Stimulated activated naive CD8-positive, alpha-beta T cell treated with anti-CD3 and anti-CD28 coated beads, Interleukin-15, Interleukin-2, amounts not matched to agents 100 ng/mL and 50 ng/mL, for 24 hours (primary cell): Measurements from ENCODE around the gene RAI2.
"Not testable (repeated sequence)": the region's sequence is repeated elsewhere in the genome, so short reads cannot be mapped to it uniquely, and the experiment has no call there.

Experiments
- H3K27ac Mint-ChIP-seq: one replicate; pipeline ENCODE4 v1.8.0; 2021; ENCODE audit warnings: mild to moderate bottlenecking, mixed read lengths
- H3K27me3 Mint-ChIP-seq: one replicate; pipeline ENCODE4 v1.8.0; 2021; ENCODE audit warnings: mixed read lengths
- H3K36me3 Mint-ChIP-seq: one replicate; pipeline ENCODE4 v1.8.0; 2021; ENCODE audit warnings: low read depth, mixed read lengths
- H3K4me1 Mint-ChIP-seq: one replicate; pipeline ENCODE4 v1.8.0; 2021; ENCODE audit warnings: low read depth, mixed read lengths
- H3K4me3 Mint-ChIP-seq: one replicate; pipeline ENCODE4 v1.8.0; 2021; ENCODE audit warnings: mild to moderate bottlenecking, mixed read lengths
- H3K9me3 Mint-ChIP-seq: one replicate; pipeline ENCODE4 v1.8.0; 2021; ENCODE audit warnings: mixed read lengths

The RAI2 gene

DNA sequence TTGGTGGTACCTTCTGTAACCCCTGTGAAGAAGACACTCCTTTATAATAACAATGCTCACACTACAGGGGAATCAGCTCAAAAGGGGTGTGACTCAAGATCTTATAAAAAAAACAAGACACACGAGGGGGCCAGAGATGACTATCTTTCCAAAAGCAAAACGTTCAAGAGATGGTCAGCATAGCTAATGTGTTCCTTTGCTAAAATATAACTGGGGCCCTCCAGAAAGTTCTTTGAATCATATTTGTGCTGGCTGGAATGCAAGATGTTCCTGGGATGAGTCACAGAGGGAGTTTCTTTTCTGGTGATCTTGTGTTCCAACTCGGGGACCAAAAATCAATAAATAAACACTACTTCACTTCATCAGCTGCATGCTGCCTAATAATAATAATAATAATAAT lies 46.5 kb downstream of the RAI2 start:
- Mint-ChIP-seq H3K4me3 (no peak overlapping the region), H3K36me3 (no peaks in the 10 kb centered on the region), H3K27me3 (no peaks in the 10 kb centered on the region), H3K4me1 (no peaks in the 10 kb centered on the region), H3K27ac (no peak overlapping the region), H3K9me3 (no peaks in the 10 kb centered on the region)

- no peak overlapping the region for H3K27ac Mint-ChIP-seq
- no peak overlapping the region for H3K4me3 Mint-ChIP-seq
- H3K27me3 Mint-ChIP-seq = no peaks in the 10 kb centered on the region
- no peaks in the 10 kb centered on the region for H3K9me3 Mint-ChIP-seq
- no peaks in the 10 kb centered on the region for H3K4me1 Mint-ChIP-seq
- no peaks in the 10 kb centered on the region for H3K36me3 Mint-ChIP-seq
Observed at GRCh38 chrX:17814059-17814458, 47.0 kb downstream of the RAI2 start.

DNA sequence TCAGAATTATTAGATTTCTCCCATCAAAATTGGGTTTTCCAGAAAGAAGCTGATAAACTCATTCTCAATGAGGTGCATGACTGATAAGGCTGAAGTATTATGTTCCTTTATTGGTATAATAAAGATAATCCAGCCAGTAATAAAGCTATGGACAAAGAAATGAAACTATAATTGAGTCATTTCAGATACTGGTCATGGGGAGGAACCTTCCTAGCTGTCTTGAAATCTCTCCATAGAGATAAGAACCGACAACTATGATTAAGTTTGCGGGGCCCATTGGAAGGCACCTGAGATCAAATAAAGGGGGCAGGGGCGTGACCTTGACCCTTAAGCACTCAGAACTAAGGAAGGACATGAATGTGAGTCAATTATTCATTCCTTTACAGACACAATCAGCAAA lies 47.8 kb downstream of the RAI2 start:
- H3K9me3 Mint-ChIP-seq = no peaks in the 10 kb centered on the region
- no peak overlapping the region for H3K27ac Mint-ChIP-seq
- no peaks in the 10 kb centered on the region for H3K4me1 Mint-ChIP-seq
- no peaks in the 10 kb centered on the region for H3K36me3 Mint-ChIP-seq
- no peak overlapping the region for H3K4me3 Mint-ChIP-seq
- H3K27me3 Mint-ChIP-seq = no peaks in the 10 kb centered on the region

- no peak overlapping the region for H3K27ac Mint-ChIP-seq
- H3K4me1 Mint-ChIP-seq = no peaks in the 10 kb centered on the region
- H3K9me3 Mint-ChIP-seq = no peaks in the 10 kb centered on the region
- no peaks in the 10 kb centered on the region for H3K27me3 Mint-ChIP-seq
- no peaks in the 10 kb centered on the region for H3K36me3 Mint-ChIP-seq
- no peak overlapping the region for H3K4me3 Mint-ChIP-seq
Observed at GRCh38 chrX:17812763-17813162, 48.3 kb downstream of the RAI2 start.

DNA sequence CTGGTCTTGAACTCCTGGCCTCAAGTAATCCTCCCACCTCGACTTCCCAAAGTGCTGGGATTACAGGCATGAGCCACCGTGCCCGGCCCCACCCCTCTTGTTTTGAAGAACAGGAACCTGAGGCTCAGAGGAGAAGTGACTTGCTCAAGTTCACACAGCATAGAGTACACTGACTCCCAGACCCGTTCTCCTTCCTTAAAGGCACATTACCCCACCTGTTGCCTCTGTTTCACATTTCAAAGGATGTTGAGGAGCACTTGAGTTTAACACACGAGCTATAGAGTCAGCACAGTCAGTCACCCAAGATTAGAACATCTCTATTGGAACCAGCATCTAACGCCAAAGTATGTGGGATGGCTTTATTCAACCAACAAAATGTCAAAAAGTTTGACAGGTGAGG lies 51.1 kb downstream of the RAI2 start:
- no peak overlapping the region for H3K27ac Mint-ChIP-seq
- H3K4me1 Mint-ChIP-seq = no peaks in the 10 kb centered on the region
- no peaks in the 10 kb centered on the region for H3K27me3 Mint-ChIP-seq
- no peak overlapping the region for H3K4me3 Mint-ChIP-seq
- H3K9me3 Mint-ChIP-seq = no peaks in the 10 kb centered on the region
- H3K36me3 Mint-ChIP-seq = no peaks in the 10 kb centered on the region

- no peak overlapping the region for H3K27ac Mint-ChIP-seq
- no peaks in the 10 kb centered on the region for H3K9me3 Mint-ChIP-seq
- no peaks in the 10 kb centered on the region for H3K4me1 Mint-ChIP-seq
- H3K4me3 Mint-ChIP-seq = no peak overlapping the region
- no peaks in the 10 kb centered on the region for H3K36me3 Mint-ChIP-seq
- H3K27me3 Mint-ChIP-seq = no peaks in the 10 kb centered on the region
Observed at GRCh38 chrX:17809273-17809672, 51.8 kb downstream of the RAI2 start.

DNA sequence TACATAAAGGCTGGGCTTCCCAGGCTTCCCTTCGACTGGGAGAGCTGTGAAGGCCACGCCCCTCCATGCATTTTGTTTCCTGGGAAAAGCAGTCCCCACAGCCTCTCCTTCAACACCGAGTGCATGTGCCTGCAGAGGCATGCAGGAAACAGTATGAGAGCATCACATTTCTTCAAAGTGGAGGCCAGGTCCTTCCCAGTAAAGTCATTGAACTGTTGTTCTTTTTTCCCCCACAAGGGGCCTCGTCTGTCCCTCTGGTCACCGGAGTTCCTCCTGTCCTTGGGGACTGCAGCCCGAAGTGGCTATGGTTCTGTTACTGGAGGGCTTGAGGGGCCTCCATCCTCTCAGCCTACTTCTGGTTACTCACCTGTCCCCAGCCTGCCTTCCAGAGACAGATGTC lies 56.0 kb downstream of the RAI2 start:
- Mint-ChIP-seq H3K4me1 (no peaks in the 10 kb centered on the region), H3K27me3 (no peaks in the 10 kb centered on the region), H3K27ac (no peak overlapping the region), H3K9me3 (no peaks in the 10 kb centered on the region), H3K4me3 (no peak overlapping the region), H3K36me3 (no peaks in the 10 kb centered on the region)

GRCh38 chrX:17803449-17803848 lies 57.6 kb downstream of the RAI2 start:
- Mint-ChIP-seq H3K27me3 (no peaks in the 10 kb centered on the region), H3K4me3 (no peak overlapping the region)

GRCh38 chrX:17802756-17803155 lies 58.3 kb downstream of the RAI2 start:
- Mint-ChIP-seq H3K4me1 (no peaks in the 10 kb centered on the region), H3K4me3 (no peak overlapping the region), H3K27me3 (no peaks in the 10 kb centered on the region), H3K27ac (no peak overlapping the region), H3K9me3 (no peaks in the 10 kb centered on the region), H3K36me3 (no peaks in the 10 kb centered on the region)

More at GRCh38 chrX:17803449-17803848, 57.6 kb downstream of the RAI2 start:
- H3K27ac Mint-ChIP-seq = no peak overlapping the region
- no peaks in the 10 kb centered on the region for H3K9me3 Mint-ChIP-seq
- no peaks in the 10 kb centered on the region for H3K36me3 Mint-ChIP-seq
- H3K4me1 Mint-ChIP-seq = no peaks in the 10 kb centered on the region

DNA sequence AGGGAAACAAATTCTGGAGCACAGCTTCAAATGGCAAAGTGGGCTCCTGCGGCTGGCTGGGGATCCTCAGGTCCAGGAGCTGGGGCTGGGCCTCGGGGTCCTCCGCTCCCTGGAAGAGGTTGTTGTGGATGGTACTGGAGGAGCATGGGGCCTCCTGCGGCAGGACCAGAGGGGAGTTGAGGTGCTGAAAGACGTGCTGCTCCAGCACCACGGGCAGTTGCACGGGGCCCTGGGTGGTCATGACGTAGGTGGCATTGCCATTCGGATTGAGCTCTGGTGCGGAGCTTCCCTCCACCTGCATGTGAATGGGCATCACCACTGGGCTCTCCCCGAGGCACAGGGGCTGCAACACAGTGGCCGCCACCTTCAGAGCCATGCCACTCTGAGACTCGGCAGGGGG lies 59.7 kb downstream of the RAI2 start:
- no peaks in the 10 kb centered on the region for H3K36me3 Mint-ChIP-seq
- H3K4me1 Mint-ChIP-seq = no peaks in the 10 kb centered on the region
- H3K27ac Mint-ChIP-seq = no peak overlapping the region
- H3K27me3 Mint-ChIP-seq = no peaks in the 10 kb centered on the region
- H3K4me3 Mint-ChIP-seq = no peak overlapping the region
- H3K9me3 Mint-ChIP-seq = no peaks in the 10 kb centered on the region

DNA sequence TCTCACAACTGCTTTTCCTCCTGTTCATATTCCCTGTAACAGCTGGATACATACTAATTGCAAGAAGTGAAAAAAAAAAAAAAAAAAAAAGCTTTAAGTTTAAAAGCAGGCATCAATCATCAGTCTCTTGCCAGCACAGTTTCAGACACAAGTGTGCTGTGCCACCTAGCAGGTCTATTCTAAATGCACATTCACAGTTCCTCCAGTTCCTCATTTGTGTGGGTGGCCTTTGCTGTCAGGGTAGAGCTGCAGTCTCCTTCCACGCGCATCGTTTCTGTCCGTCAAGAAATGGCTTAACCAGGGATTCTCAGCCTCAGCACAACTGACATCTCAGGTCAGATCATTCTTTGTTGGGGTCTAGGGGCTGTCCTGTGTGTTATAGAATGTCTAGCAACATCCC lies 62.2 kb downstream of the RAI2 start:
- no peaks in the 10 kb centered on the region for H3K36me3 Mint-ChIP-seq
- H3K9me3 Mint-ChIP-seq = no peaks in the 10 kb centered on the region
- H3K27me3 Mint-ChIP-seq = no peaks in the 10 kb centered on the region
- no peak overlapping the region for H3K27ac Mint-ChIP-seq
- H3K4me1 Mint-ChIP-seq = no peaks in the 10 kb centered on the region
- no peak overlapping the region for H3K4me3 Mint-ChIP-seq

DNA sequence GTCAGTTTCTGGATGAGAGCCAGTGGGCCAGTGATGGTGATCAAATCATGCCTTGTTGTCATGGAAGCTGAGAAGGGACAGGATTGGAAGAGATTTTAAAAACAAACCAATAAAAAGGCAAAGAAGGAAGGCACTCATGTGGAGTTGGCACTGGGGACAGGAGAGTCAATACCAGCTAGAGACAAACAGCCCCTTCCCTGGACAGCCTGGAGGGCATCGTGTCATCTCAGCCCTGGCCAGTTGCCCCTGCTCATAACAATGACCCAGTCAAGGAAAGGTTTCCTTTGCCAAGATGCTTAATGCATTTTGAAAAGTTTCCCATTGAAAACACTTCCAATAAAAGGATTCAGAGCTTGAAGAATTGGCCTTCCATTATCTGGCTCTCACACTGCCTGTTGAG lies 68.3 kb downstream of the RAI2 start:
- Mint-ChIP-seq H3K9me3 (no peaks in the 10 kb centered on the region), H3K27me3 (no peaks in the 10 kb centered on the region), H3K4me3 (no peak overlapping the region), H3K27ac (no peak overlapping the region), H3K36me3 (no peaks in the 10 kb centered on the region), H3K4me1 (peaks cover 6% of the 10 kb centered on the region)

GRCh38 chrX:17788956-17789562 lies 72.0 kb downstream of the RAI2 start:
- Mint-ChIP-seq H3K27ac (no peak overlapping the region), H3K27me3 (no peaks in the 10 kb centered on the region), H3K4me3 (no peak overlapping the region), H3K4me1 (peaks cover 6% of the 10 kb centered on the region), H3K9me3 (no peaks in the 10 kb centered on the region), H3K36me3 (no peaks in the 10 kb centered on the region)

DNA sequence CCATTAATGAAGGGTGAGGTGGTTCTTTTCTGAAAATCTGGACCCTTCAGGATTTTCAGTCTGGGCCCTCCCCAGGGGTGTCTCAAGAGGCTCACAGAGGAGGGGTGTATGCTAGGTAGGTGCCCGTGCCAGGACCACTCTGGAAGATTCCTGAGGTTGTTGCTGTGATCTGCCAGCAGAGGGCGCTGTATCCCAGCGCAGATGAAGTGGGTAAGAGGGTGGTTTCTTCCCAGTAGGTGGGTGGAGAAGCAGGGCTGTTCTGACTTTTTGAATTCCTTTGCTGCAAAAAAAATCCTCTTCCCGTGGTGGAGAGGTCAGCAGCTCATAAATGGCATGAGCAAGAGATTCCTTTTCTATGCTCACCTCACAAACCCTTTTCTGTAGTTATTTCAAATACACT lies 72.7 kb downstream of the RAI2 start:
- H3K27ac Mint-ChIP-seq = no peak overlapping the region
- H3K4me3 Mint-ChIP-seq = no peak overlapping the region
- H3K27me3 Mint-ChIP-seq = no peaks in the 10 kb centered on the region
- H3K9me3 Mint-ChIP-seq = no peaks in the 10 kb centered on the region
- peaks cover 6% of the 10 kb centered on the region for H3K4me1 Mint-ChIP-seq
- no peaks in the 10 kb centered on the region for H3K36me3 Mint-ChIP-seq

DNA sequence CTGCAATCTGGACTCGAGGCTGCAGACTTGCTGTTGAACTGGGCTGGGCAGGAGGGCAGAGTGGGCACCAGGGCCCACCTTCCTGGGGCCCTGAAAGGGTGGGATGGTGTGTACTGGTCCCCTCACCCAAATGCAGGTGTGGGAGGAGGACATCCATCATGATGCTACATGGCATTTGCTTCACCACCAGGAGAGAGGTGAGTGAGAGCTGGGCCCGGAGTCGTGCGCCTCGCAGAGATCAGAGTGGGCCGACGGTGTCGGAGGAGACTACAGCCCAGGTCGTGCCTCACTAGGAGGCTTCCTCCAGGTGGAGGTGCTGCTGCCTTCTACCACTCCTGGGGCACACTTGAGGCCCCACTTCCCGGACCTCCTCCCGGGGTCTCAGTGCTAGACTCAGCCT lies 73.5 kb downstream of the RAI2 start:
- Mint-ChIP-seq H3K4me1 (peaks cover 6% of the 10 kb centered on the region), H3K36me3 (no peaks in the 10 kb centered on the region), H3K27me3 (no peaks in the 10 kb centered on the region), H3K9me3 (no peaks in the 10 kb centered on the region), H3K4me3 (no peak overlapping the region), H3K27ac (no peak overlapping the region)

DNA sequence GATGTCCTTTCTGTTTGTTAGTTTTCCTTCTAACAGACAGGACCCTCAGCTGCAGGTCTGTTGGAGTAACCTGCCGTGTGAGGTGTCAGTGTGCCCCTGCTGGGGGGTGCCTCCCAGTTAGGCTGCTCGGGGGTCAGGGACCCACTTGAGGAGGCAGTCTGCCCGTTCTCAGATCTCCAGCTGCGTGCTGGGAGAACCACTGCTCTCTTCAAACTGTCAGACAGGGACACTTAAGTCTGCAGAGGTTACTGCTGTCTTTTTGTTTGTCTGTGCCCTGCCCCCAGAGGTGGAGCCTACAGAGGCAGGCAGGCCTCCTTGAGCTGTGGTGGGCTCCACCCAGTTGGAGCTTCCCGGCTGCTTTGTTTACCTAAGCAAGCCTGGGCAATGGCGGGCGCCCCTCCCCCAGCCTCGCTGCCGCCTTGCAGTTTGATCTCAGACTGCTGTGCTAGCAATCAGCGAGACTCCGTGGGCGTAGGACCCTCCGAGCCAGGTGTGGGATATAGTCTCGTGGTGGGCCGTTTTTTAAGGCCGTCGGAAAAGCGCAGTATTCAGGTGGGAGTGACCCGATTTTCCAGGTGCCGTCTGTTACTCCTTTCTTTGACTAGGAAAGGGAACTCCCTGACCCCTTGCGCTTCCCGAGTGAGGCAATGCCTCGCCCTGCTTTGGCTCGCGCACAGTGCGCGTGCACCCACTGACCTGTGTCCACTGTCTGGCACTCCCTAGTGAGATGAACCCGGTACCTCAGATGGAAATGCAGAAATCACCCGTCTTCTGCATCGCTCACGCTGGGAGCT lies 74.3 kb downstream of the RAI2 start:
- H3K9me3 Mint-ChIP-seq, H3K4me3 Mint-ChIP-seq, H3K4me1 Mint-ChIP-seq, H3K27ac Mint-ChIP-seq, H3K36me3 Mint-ChIP-seq, H3K27me3 Mint-ChIP-seq: not testable (repeated sequence)
